GM21528 (cell line): ENCODE data around the gene ZNF800.

Experiments used
- ATAC-seq: cut with Tn5 transposase; IDR thresholded peaks from one replicate; pipeline ENCODE4 v1.9.1; 2021; ENCODE audit warnings: mild to moderate bottlenecking, moderate library complexity; ENCODE audit not compliant: unreplicated experiment, low FRiP score

Gene ZNF800

DNA sequence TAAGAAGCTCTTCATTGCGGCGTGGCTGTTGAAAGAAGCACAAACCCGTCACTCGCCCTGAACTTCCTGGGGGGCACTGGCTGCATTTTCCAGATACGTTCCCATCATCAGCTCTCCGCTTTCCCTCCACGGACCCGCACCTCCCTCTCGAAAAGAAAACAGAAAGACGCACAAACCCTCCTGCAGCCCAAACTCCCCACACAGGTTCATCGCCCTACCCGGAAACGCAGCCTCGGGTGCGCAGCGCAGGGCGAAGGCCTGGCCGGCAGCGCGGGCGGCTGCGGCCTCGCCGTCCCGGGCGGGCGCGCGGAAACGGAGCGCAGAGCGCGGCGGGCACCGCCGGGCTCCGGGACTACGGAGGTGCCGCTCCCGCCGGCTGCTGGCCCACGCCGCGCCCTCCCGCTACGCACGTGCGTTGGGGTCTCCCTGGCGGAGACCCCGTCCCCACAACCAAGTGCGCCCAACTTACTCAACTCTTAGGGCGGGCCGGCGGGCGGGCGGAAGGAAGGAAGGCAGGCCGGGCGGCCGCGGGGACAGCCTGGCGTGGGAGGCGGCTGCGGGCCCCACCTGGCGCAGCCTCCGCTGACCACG is 822 bp downstream of the ZNF800 start:
- ATAC-seq, result peak; percentile 55

DNA sequence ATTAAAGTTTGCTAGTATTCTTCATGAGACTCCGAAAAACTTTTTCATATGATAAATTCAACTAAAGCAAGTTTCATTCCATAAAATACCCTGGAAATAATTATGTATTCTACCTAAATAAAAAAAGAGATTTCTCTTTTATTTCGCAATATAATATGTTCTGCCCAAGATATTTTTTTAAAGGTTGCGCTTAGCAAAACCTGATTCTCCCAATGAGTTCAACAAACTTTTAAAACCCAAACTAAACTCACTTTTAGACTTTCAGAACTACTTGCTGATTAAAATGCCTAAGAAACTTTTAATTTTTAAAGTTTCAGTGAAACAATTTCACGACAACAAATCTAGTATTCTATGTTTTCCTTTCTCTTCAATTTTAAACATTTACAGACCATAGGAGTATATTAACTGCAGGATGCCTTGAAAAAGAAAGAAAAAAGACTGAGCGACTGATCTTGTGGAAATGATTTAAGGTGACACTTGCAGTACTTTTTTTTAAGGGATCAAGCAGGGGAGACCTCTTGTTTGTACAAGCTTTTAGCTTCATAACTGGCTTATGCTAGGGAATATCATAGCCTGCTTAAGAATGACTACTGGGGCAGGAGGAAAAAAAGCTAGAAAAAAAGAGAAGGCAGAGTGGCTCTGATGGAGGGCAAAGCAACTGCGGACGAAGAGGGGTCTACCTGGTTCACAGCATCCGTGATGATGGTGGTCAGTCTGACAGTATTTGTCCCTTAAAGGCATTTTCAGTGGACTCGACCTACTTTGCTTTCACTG is 1.5 kb downstream of the ZNF800 start:
- no peak for ATAC-seq

DNA sequence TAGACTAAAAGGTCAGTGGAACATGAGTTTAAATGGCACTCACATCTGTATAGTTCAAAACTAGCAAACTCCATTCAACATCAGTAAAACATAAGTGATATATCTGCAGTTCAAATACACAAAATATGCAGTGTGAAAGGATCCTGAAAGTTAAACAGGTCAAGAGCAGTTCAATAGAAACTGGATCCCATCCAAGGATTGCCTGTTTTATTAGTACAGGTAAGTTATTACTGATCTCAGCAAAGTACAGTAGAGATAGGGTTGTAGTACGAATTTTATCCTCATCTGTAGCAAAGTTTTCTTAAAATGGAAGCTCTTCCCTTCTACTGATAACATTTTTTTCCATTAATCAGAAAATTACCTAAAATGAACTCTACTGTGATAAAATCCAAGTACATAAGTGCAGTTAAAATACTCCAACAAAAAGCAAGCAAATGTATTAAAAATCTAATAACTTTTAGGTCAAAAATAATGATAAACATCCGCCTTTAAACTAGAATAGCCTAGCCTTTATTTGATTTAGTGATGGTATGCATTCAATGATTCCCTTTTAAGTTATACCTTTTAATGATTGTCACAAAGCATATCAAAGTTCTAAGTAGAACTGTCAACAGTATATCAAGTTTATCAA is 2.2 kb downstream of the ZNF800 start:
- no peak for ATAC-seq

DNA sequence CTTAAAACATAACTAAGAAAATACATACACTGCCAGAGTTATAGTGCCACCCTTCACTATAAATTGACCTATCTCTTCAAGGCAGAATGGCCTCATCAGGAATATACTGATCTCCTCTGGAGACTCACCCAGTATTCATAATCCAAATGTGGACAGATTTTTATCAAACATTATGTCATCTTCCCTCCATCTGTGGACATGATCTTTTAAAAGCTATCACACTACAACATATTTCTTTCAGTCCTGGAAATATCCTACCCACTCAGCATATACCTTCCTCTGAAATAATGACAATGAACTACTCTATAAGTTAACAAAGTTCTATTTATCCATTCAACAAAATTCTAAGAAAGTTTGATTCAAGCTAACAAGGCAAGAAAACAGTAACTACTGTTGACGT is 3.2 kb downstream of the ZNF800 start:
- ATAC-seq, result no peak

DNA sequence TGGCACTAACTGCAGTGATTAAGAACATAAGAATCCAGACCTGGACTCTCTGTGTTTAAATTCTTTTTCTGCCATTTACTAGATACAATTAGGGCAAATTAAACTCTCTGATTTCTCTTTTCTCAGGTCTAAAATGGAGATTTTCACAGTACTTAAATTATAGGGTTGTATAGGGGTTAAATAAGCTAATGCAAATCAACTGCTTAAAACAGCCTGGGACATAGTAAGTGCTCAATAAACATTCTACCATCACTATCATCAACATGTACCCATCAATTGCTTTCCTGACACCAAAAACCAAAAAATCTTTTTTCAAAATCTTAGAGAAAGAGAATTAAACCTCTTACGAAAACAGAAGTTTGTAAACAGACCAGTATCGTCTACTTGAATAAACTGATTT is 4.5 kb downstream of the ZNF800 start:
- no peak for ATAC-seq

DNA sequence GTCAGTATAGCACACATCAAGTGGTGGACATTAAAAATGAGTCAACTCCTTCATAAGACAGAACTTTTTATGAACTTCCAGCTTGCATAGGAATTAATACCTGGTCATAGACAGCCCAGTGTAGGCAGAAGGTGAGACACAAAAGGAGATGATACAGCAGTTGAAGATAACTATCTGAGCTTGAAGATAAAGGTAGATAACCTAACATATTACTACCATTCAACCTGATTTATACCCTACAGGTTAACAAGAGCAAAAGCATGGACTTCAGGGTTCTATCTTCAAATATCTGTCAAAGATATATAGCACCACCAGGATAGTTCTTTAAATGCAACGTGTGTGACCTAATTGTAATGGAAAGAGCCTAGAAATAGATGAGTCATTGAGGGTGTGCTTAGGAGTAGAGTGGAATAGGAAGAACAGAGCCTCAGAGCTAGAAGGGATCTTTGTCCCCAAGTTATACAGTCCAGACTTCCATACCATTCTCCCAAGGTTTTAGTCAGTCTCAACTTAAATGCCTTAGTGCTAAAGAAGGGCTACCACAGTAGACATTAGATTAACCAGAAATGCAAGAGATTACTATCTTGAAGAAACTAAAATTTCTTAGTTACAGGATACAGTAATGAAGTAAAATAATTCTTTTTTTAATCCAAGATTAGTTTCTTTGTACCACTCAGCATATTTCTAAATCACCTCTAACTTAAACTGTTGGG is 9.2 kb downstream of the ZNF800 start:
- ATAC-seq, result no peak

DNA sequence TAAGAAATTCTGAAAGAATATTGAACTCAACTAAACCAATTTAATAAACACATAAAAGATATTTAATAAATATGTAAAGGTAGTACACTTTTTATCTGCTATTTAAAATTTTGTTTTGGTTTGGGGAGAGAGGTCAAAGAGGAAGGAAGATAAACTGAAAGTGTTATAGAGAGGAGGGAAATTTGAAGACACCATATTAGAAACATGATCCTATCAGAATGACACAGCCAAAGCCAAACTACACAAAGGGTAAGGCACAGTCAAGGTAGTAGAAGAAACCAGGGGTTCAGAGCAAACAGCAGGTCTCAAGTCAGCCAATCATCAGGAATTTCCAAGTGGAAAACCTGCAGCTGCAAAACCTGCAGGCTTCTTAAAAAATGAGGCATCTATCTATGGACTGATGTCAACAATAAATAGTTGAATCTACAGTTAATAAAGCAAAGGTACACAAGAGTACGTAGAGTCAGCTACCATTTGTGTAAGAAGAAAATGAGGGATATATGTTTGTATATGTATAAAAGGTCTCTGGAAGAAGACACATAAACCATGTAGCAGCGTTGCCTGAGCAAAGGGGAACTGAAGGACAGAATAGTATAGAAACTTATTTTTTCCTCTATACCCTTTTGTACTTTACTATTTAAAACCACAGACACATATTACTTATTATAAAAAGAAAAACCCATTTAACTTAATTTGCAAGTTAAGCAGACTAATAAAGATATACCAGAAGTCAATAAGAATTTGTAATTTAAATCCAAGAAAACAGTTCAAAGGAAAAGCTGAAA is 10.0 kb downstream of the ZNF800 start:
- ATAC-seq, result no peak

DNA sequence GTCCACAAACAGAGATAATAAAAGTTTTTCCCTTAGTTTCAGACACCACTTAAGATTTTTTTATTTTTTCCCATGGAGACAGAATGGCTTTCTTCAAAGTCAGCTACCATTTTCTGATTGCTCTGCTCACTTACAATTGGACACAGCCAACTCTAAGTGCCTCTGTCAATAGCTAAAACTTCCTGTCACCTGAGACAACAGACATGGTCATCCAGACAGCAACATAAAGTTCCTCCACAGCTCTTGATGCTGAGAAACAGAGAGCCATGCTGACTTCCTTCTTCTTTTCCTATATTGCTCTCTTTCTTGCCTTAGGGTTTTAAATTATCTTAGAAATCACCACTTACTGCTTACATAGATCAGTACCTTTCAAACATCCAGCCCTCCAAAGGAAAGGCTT is 12.0 kb downstream of the ZNF800 start:
- ATAC-seq, result no peak

DNA sequence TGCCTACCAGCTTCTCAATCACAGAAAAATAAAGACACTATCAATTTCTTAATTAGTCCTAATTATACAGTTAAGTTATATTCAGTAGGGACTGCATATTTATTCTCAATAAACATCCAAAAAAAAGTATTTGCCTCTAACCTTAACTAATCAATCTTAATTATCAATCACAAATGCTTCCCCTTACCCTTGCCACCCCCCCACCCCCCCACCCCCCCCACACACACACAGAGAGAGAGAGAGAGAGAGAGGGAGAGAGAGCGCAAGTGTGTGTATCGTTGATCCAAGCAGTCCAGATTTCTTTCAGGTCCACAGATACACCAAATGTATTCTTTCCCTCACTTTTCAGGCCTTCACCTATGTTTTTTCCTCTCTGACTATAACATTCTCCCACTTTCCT is 12.9 kb downstream of the ZNF800 start:
- no peak for ATAC-seq

DNA sequence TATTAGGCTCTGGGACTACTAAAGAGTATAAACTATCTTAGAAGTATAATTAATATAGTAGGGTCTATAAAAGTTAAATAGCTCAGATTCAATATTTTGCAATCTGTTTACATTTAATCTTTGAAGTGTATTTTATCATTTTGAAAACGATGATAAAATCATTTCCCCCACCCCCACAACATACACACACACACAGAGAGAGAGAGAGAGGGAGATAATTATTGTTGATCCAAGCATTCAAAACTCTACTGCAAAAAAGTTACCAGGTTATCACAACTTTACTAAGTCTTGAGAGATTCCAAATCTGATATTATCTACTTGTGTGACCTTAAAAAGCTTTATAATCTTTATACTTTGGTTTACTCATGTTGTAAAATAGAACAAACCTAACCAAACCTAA is 14.0 kb downstream of the ZNF800 start:
- ATAC-seq, result no peak

DNA sequence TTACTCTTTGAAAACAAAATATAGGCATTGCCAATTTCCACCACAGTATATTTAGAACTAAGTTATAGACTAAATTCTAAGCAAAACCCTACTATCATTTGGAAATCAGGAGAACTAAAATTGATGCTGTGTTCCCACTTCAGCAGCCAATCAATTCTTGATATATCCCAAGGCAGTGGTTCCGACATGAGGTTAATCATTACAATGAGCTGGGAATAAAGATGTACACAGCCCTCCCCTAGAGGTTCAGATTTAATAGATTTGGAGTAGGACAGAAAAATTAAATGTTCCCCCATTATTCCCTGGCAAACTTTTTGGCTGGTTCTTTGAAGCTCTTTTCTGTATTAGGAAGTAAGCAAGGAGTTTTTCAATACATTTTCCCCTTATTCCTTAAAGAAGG is 15.1 kb downstream of the ZNF800 start:
- no peak for ATAC-seq

DNA sequence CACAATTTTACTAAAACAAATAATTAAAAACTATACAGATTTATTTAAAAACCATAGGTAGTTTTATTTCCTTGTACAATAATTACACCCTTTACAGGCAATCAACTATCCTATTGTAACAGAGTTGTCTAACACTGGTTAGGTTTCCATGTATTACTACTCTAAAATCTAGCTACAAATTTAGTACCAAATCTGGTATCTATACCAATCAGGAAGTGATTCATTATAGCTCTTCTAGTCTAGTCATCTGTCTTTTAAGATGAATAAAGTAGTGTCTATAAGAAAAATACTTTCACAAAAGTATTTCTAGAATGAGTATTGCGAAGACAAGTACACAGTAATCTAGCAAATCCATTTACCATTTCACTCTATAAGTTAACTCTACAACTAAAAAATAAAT is 16.9 kb downstream of the ZNF800 start:
- ATAC-seq, result no peak

DNA sequence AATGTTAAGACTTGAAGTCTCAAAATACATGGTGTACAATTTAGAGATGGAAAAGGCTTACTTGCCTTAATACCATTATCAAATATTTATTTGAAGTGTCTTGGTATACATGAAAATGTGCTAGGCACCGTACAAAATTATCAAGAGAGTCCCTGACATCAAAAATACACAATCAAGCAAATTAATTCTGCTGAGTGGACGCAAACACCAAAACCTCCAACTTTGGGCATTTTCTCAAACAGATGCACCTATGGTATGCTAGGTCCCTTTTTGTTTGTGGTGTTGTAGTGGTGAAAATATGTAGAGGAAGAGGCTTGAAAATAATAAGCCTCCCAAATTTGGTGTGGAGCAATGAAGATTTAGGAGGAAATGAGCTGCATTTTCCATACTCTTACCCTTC is 24.8 kb downstream of the ZNF800 start:
- ATAC-seq, result no peak

DNA sequence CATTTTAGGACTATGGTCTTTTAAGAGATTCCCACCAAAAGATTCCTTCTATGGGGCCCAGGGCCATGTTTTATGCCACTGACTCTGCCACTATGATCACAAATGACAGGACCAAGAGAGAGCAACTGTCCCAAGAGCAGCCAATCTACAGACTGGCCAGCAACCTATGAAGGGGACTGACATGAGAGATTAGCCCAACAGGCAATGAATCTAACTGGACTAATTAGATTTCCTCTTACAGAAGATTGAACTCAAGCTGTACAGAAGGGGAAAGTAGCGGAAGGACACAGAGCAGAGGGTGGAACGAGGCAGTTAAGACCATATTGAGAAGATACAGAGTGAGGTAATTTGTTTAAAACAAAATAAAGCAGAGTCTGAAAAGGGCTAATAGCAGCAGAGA is 25.8 kb downstream of the ZNF800 start:
- ATAC-seq, result no peak

DNA sequence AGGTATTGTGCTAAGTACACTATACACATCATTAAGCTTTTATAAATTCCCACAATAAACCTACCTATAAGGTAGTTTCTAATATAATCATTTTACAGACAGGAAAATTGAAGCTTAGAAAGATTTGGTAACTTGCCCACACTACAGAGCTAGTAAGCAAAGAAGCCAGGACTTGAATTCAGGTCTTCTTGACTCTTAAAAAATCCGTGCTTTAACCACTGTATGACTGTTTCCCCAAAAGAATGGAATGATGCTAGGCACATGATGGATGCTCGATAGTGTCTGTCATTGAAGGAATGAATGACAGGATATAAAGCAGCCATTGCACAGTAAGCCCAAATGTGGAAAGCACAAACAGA is 26.6 kb downstream of the ZNF800 start:
- ATAC-seq, result no peak

DNA sequence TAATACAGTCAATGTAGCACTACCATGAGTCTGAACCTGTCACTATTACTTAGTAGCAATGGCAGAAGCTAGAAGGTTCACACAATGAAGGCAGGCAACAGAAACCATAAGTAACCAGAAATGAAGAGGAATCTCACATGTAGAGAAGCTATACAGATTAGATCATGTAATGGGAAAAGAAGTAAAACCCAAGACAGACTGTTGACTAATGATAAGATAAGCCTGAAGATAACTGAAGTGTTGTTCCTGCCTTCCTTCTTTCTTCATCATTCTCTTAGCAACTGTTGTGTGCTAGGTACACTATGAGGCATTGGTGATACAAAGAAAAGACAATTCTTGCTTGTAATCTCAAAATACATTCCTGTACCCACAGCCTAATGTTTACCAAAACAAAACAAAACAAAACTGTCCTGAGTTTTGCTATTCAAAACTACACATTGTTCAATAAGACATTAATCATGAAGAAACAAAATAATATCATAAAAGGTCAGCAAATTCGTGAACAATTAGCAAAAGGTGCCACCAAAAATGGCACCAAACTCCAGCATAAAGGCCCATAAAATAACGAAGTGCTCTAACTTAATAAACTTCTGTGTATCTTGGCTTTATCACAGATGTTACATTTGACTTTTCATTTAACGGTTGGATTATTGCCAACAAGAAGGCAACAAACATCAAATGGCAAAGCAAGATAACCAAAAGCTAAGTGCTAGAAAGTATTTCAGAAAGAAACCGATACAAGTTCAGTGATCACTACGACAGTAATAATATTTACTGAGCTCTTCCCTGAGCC is 27.1 kb downstream of the ZNF800 start:
- no peak for ATAC-seq

DNA sequence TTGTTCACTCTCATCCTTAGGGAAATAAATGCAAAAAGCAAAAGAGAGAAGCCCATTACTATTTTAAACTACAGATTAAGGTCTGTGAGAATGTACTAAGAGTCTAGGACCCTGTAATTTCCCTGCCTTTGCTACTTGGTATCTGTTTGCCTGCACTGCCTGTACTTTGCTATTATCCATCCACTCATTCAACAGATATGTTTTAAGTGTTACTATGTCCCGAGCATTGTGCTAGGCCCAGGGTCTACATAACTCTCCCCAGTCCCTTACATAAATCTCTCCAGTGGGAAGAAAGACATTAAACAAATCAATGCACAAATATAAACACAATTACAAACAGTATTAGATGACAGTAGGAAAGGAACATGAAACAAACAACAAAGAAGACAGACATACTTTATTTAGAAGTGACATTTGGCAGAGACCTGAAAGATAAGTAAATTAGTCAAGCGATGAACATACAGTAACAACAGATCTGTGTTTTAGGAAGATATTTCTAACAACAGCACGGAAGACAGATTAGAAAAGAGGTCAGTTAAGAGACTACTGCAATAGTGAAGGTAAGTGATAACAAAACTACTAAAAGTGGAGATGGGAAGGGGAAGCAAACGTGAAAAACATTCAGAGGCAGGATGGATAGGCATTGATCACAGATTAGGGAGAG is 30.0 kb downstream of the ZNF800 start:
- no peak for ATAC-seq

DNA sequence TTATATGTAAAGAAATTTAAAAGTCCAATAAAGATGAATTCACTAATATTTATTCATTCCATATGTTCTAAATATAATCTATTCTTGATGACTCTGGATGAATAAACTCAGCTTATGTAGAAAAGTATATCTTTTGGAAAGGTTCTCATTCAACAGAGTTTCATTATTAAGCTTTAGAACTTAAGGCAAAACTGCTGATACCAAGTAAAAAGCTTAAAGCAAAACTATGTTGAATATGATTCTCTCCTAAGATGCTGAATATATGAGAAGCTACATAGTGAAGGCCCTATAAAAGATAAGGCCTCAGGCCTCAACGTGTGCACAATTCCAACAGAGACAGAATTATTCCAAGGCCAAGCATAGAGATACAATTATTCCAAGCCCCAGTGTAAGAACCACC is 30.8 kb downstream of the ZNF800 start:
- no peak for ATAC-seq

DNA sequence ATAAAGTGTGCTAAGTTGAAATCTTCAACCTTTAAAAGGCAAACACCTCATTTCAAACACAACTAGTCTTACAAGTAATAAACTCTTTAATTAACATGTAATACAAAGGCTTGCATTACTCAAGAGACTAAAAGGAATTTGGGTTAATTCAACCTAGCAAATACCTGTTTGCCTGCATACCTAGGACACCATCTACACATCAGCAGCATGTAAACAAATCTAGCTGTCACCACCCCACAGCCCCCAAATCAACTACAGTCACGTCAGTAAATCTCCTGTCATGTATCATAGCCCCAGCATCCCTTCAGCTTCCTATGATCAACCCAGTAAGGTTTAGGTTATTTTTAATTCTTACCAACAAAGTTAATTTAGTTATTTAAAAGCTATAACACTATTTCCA is 33.5 kb downstream of the ZNF800 start:
- ATAC-seq, result no peak
